OCI-LY7 (cell line): ENCODE data around the gene GAS2L2. TPM values are rescaled to one million over a fixed set of nuclear protein-coding genes. Genes with fewer than 3 reads are reported as not detected.

Source experiments
- BruUV-seq: library from RNA; stranded (reverse); fragments of 400-500 nt; replicated peaks from 2 replicates; lab custom pipeline; 2021; lab: Mats Ljungman, UMichigan
- CTCF ChIA-PET: fragments of 300-600 bp; sonication (Branson Sonifier 250); formaldehyde crosslinking; loops from one replicate; lab custom pipeline; 2022; ENCODE audit warnings: antibody characterized with exemption; ENCODE audit not compliant: unreplicated experiment; lab: Charles Lee
- POLR2A ChIA-PET: fragments of 300-600 bp; sonication (Branson Sonifier 250); formaldehyde crosslinking; loops from one replicate; lab custom pipeline; 2022; ENCODE audit warnings: antibody characterized with exemption; lab: Charles Lee
- DNase-seq: peaks from one replicate; pipeline ENCODE4 v3.0.0-alpha.2; 2015; ENCODE audit warnings: low spot score
- H2AFZ ChIP-seq: fragments of 200-600 bp; sonication (generic), shearing (Covaris generic); 2 replicates; pipeline ENCODE4 v1.6.1; 2014; ENCODE audit warnings: mild to moderate bottlenecking, antibody characterized with exemption, low read length, moderate library complexity
- H3K27ac ChIP-seq: fragments of 200-600 bp; sonication (generic); 2 replicates; pipeline ENCODE4 v1.5.1; 2014; ENCODE audit warnings: mixed run types, low read depth, mild to moderate bottlenecking, moderate library complexity, low read length, inconsistent platforms; ENCODE audit not compliant: poor library complexity, severe bottlenecking
- H3K36me3 ChIP-seq: fragments of 200-600 bp; sonication (generic); 2 replicates; pipeline ENCODE4 v1.6.1; 2014; ENCODE audit warnings: mild to moderate bottlenecking, antibody characterized with exemption, low read length, moderate library complexity, mixed read lengths; ENCODE audit not compliant: insufficient read depth
- H3K4me1 ChIP-seq: fragments of 200-600 bp; sonication (generic); 2 replicates; pipeline ENCODE4 v1.5.1; 2014; ENCODE audit warnings: mild to moderate bottlenecking, low read length; ENCODE audit not compliant: insufficient read depth, poor library complexity, severe bottlenecking
- H3K4me2 ChIP-seq: fragments of 200-600 bp; sonication (generic); 2 replicates; pipeline ENCODE4 v1.6.1; 2014; ENCODE audit warnings: mild to moderate bottlenecking, low read length
- H3K4me3 ChIP-seq: fragments of 200-600 bp; sonication (generic); 2 replicates; pipeline ENCODE4 v1.5.1; 2014; ENCODE audit warnings: mild to moderate bottlenecking, low read depth, low read length; ENCODE audit not compliant: poor library complexity, severe bottlenecking
- H3K79me2 ChIP-seq: fragments of 200-600 bp; sonication (generic); 2 replicates; pipeline ENCODE4 v1.6.1; 2016; ENCODE audit warnings: low read depth, mild to moderate bottlenecking, low read length, moderate library complexity, mixed read lengths; ENCODE audit not compliant: insufficient read depth
- H3K9me2 ChIP-seq: fragments of 200-600 bp; sonication (generic); 2 replicates; pipeline ENCODE4 v1.6.1; 2016; ENCODE audit warnings: mild to moderate bottlenecking, low read length, mixed read lengths; ENCODE audit not compliant: insufficient read depth
- H3K9me3 ChIP-seq: fragments of 200-600 bp; sonication (generic); 2 replicates; pipeline ENCODE4 v1.6.1; 2014; ENCODE audit warnings: mild to moderate bottlenecking, mixed run types, low read length, mixed read lengths
- H4K20me1 ChIP-seq: fragments of 200-600 bp; sonication (generic); 2 replicates; pipeline ENCODE4 v1.6.1; 2014; ENCODE audit warnings: mild to moderate bottlenecking, antibody characterized with exemption, low read length, moderate library complexity, mixed read lengths; ENCODE audit not compliant: insufficient read depth
- EZH2phosphoT487 ChIP-seq: fragments of 200-600 bp; sonication (generic); IDR thresholded peaks from 2 replicates; pipeline ENCODE4 v1.6.1; 2018; ENCODE audit warnings: low read depth, borderline replicate concordance, mild to moderate bottlenecking, mixed run types, antibody characterized with exemption, low read length, moderate library complexity, mixed read lengths
- intact Hi-C: fragments of 100-400 bp; cut with micrococcal nuclease; formaldehyde crosslinking; loops from one replicate; pipeline ENCODE4 v1.10.0; 2022; ENCODE audit not compliant: unreplicated experiment
- total RNA-seq, 2 experiments: library from RNA; depleted of rRNA in 1 of 2; stranded (reverse); fragments of >200 nt in 1 of 2; shearing (Covaris generic) in 1 of 2; gene quantifications; 2 replicates each; pipeline ENCODE4 v1.2.3, GENCODE V29; 2014 to 2022
- TF ChIP-seq, protein P1 (sequence below): fragments of 200-600 bp; sonication (generic); conservative IDR thresholded peaks from 2 replicates; pipeline ENCODE4 v1.5.1; 2014; ENCODE audit warnings: mild to moderate bottlenecking, antibody characterized with exemption, low read length, moderate library complexity, mixed read lengths

GAS2L2 gene
- total RNA-seq, 2 experiments from 2014 or later: 0.21 TPM; not detected in 1

- Histone ChIP-seq H3K9me2 (no peaks in the 10 kb centered on the region), H2AFZ (no peak overlapping the region), H4K20me1 (no peaks in the 10 kb centered on the region), H3K4me2 (no peak overlapping the region), H3K27ac (no peak overlapping the region), H3K4me3 (no peak overlapping the region), H3K4me1 (no peaks in the 10 kb centered on the region), H3K79me2 (no peaks in the 10 kb centered on the region), H3K9me3 (no peaks in the 10 kb centered on the region), H3K36me3 (peaks cover 15% of the 10 kb centered on the region)
- ChIA-PET CTCF (no interaction called here), POLR2A (no interaction called here)
- no peak for DNase-seq
- BruUV-seq: no TSS peak
- intact Hi-C loops: no loop called here
- no peak for TF ChIP-seq EZH2phosphoT487
- TF ChIP-seq, protein P1, sequence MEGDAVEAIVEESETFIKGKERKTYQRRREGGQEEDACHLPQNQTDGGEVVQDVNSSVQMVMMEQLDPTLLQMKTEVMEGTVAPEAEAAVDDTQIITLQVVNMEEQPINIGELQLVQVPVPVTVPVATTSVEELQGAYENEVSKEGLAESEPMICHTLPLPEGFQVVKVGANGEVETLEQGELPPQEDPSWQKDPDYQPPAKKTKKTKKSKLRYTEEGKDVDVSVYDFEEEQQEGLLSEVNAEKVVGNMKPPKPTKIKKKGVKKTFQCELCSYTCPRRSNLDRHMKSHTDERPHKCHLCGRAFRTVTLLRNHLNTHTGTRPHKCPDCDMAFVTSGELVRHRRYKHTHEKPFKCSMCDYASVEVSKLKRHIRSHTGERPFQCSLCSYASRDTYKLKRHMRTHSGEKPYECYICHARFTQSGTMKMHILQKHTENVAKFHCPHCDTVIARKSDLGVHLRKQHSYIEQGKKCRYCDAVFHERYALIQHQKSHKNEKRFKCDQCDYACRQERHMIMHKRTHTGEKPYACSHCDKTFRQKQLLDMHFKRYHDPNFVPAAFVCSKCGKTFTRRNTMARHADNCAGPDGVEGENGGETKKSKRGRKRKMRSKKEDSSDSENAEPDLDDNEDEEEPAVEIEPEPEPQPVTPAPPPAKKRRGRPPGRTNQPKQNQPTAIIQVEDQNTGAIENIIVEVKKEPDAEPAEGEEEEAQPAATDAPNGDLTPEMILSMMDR: no peak
Observed at GRCh38 chr17:35700150-35700549, 52.9 kb downstream of the GAS2L2 start.

- intact Hi-C loops: no loop called here
- POLR2A ChIA-PET: no interaction called here
- Histone ChIP-seq H3K4me3 (no peak overlapping the region), H3K27ac (no peak overlapping the region), H3K9me3 (no peaks in the 10 kb centered on the region), H3K36me3 (peaks cover 26% of the 10 kb centered on the region), H2AFZ (no peak overlapping the region), H3K4me1 (no peaks in the 10 kb centered on the region), H3K79me2 (no peaks in the 10 kb centered on the region), H4K20me1 (no peaks in the 10 kb centered on the region), H3K9me2 (no peaks in the 10 kb centered on the region), H3K4me2 (no peak overlapping the region)
- BruUV-seq: no TSS peak
- TF ChIP-seq, protein P1: no peak
- TF ChIP-seq EZH2phosphoT487: no peak
- CTCF ChIA-PET: no interaction called here
- DNase-seq: no peak
Observed at GRCh38 chr17:35698800-35699199, 54.2 kb downstream of the GAS2L2 start.

DNA sequence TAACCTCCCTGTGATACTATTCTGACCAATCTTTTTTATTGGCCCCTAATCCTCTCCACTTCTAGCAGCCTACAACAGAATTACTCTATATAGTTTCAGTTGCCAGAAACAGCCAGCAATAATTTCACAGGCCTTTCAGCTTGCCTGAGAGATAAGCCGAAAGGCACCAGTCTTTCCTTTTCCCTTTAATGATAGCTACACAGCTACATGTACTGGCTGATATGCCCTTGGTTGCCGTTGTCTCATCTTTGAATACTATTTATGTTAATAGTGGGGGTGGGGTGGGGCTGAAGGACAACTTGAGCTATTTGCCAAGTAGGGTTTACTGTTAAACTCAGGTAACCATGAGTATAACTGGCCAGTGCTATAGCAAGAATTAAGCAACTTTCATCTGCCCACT is 57.4 kb downstream of the GAS2L2 start:
- Histone ChIP-seq H3K4me1 (no peaks in the 10 kb centered on the region), H3K4me3 (no peak overlapping the region), H3K9me2 (no peaks in the 10 kb centered on the region), H3K27ac (no peak overlapping the region), H3K36me3 (peaks cover 26% of the 10 kb centered on the region), H2AFZ (no peak overlapping the region), H4K20me1 (no peaks in the 10 kb centered on the region), H3K9me3 (no peaks in the 10 kb centered on the region), H3K79me2 (no peaks in the 10 kb centered on the region), H3K4me2 (no peak overlapping the region)
- TF ChIP-seq, protein P1: no peak
- no peak for TF ChIP-seq EZH2phosphoT487
- no TSS peak for BruUV-seq
- DNase-seq: no peak
- intact Hi-C loops: no loop called here
- ChIA-PET CTCF (no interaction called here), POLR2A (interaction anchor here (0.6 kb wide), 2 partner anchors 15 to 84 kb away, joined by 3 read pairs; no protein-coding TSS in a partner anchor)
